ENCODE results near the gene KATNAL2.
A peak's percentile ranks its signal among the peaks of the same experiment; 100 is the strongest.

KATNAL2 gene

DNA sequence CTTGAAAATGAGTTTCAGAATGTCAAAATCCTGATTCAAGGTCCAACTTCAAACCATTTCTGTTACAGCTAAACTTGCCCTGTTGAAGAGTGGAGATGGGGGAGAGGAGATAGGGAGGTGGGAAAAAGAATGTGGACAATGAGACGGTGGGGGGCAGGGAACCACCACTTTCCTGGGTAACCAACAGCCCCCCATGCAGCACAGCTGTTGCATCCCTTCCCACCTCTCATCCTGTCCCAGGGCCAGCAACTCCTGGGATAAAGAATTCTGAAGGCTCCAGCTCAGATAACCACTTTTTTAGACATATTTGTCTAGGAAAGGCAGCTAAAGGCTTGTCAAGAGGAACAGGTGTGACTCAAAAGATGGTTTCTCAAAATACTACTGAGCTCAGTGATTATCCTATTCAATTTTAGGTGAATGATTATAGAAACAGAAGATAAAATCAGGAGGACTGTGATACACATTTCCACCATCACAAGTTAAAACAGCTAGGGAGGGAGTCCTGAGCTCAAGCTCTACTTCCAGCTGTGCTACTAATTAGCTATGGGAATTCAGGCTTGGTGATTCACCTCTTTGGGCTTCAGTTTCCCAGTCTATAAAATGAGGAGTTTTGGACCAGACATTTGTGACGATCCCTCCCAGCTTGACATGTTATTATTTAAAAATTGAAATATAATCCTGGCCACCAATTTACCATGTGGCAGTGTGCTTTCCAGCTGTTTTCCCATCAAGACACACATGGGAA lies 196.6 kb downstream of the KATNAL2 start:
- DNase-seq, result no peak

DNA sequence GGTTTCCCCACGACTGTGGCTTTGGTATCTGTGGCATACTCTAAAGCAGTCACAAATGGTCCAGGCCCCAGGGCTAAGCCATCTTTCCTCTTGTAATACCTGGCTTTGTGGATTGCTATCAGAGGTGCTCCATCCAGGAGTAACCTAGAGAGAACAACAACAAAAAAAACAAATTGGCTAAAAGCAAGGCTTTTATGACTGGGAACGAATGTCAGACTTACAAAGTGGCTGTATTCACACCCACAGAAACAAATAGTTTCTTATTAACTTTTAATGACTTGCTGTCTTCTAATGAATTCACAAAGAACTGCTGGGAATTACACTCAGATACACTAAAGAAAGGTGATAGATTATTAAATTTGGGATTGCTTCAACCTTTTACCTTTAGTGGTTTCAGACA lies 197.8 kb downstream of the KATNAL2 start:
- DNase-seq, result no peak

DNA sequence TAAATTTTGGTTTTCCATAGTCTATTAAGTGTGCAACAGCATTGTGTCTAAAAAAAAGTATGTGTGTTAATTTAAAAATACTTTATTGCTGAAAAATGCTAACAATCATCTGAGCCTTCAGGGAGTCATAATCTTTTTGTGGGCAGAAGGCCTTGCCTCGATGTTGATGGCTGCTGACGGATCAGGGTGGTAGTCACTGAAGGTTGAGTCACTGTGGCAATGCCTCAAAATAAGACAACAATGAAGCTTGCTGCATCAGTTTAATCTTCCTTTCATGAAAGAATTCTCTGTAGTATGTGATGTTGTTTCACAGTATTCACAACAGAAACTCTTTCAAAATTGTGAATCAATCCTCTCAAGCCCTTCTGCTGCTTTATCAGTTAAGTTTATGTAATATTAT lies 201.6 kb downstream of the KATNAL2 start:
- no peak for DNase-seq

DNA sequence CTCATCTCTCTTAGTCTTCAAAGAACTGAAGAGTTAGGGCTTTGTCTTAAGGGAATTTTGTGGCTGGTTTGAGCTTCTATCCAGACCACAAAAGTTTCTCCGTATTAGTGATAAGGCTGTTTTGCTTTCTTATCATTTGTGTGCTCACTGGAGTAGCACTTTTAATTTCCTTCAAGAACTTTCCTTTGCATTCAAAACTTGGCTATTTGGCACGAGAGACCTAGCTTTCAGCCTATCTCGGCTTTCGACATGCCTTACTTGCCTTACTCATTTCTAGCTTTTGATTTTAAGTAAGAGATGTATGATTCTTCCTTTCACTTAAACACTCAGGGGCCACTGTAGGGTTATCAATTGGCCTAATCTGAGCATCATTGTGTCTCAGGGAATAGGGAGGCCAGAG lies 203.0 kb downstream of the KATNAL2 start:
- no peak for DNase-seq

DNA sequence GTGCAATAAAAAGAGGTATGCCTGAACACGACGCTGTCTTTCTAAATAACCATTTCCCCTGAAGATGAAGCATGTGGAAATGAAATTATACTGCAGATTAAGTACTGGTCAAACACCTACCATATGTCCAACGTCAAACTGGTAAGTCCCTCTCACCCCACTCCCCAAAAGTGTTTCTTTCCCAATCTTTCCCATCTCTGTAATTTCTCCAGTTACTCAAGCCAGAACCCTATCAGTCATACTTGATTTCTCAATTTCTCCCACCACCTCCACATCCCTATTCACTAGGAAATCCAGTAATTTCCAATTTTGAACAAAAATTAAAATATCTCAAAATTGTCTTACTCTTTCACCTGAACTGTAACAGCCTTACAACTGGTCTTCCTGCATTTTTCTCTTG lies 203.7 kb downstream of the KATNAL2 start:
- DNase-seq, result no peak

DNA sequence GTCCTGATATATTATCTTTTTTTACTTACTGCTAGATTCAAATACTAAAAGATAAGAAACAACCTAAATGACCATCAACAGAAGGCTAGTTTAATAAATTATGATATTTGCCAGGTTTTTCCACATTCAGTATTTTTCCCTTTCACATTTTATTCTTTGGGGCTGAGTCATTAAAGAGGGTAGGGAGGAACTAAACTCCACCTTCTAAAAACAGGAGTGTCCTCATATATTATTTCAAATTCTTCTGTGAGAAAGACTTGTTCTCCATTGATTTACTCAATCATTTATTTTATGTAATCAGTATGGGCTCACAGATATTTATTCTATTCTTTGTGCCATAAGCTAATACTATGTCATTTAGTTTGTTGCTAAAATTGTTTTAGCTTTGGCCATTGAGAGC lies 223.9 kb downstream of the KATNAL2 start:
- no peak for DNase-seq

DNA sequence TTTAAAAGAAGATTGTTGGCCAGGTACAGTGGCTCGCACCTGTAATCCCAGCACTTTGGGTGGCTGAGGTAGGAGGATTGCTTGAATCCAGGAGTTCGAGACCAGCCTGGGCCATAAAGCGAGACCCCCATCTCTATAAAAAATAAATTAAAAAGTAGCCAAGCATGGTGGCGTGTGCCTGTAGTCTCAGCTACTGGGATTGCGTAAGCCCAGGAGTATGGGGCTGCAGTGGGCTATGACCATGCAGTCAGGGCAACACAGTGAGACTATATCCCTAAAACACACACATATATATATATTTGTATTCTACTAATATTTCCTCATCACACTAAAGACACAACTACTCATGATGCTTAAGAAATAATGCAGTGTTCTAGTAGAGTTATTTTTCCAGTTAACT lies 225.8 kb downstream of the KATNAL2 start:
- no peak for DNase-seq

DNA sequence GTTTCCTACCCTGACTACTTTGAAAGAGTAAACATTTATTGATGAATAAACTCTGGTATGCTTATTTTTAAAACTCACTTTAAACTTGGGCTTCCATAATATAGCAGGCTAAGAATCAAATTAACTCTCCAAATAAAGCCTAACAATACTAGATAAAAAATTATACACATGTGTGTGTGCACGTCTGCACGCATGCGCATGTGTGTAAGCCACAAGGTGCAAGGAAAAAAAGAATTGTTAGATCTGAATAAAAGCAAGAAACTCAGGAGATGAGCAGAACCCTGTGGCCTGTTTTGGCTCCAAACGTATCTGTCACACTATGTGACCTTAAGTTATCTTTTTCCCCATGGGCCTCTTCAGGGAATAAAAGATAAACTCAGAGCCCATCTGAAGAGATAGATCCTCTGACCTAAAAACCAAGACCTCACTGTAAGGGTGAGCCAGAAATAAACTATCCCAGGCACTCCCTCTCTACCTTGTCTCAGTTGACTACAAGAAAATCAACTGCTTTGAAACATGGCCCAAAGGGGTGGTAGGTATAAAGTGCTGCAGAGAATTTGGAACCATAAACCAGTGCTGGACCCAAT lies 226.6 kb downstream of the KATNAL2 start:
- no peak for DNase-seq

DNA sequence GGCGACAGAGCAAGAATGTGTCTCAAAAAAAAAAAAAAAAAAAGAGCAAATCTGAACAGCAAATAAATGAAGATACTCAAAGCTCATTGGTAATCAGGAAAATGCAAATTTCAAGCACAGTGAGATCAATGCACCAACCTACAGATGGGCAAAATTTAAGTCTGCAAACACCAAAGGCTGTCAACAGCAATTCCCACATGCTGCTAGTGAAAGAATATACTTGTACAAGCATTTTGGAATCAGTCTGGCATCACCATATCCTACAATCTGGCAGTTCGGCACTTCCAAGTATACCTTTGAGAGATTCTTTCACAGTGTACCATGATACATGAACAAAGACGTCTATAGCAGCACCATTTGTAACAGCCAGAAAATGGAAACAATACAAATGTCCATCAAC lies 228.8 kb downstream of the KATNAL2 start:
- DNase-seq, result no peak

DNA sequence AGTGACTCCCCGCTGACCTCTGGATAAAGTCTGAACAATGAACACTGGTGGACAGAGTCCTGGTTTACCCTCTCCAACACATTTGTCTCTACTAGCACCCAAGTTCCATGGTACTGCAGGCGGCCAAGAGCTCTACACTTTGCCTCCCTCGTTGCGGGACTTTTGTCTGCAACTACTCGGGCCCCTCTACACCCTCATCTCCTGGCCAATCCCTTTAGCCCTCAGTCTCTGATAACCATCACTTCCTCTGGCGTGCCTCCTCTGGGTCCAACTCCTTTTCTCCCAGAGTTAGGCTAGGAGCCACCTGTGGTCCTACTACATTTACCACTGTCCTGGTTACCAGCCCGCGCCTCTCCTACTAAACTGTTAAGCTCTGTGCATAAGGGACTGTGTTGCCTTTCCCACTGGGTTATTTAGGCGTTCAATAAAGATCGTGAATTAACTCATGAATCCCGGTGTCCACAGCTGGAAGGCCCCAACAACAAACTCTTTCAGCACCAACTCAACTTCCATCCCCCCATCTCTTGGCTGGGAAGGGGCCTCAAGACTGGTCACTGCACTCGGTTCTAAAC lies 232.1 kb downstream of the KATNAL2 start:
- DNase-seq, result no peak

DNA sequence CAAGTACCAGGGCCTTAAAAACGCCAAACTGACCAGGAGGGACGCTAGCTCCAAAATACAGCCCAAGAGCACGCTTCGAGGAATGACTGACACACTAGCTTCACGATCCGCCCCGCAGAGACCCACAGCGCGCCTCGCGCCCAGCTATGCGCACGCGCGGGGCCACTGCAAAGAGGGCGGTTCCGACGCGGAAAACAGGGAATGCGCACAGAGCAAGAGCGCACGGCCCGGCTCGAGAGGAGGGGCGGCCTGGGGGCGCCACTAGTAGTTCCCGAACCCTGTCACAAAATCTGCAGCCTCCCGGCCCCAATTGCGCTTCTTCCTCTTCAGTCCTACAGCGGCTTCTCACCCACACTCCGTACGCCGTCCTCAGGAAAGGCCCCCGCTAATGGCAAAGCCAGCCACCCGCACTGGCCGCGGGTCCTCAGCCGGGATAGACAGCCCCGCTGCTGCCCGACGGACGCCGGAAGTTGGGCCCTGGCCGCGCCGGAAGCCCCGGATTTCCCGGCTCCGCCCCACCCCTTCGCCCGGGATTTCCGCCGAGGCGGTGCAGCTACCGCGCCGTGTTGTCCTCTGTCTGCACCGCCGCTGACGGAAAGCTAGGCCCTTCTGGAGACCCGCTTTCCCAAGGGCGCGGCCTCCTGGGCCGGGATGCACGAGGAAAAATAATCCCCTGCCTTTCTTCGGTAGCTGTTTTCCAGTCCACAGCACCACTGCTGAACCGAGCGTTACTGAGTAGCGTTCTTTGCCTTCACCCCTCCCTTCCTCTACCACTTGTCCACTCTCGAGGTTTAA lies 232.8 kb downstream of the KATNAL2 start, which contains the start of gene HDHD2:
Gene HDHD2, minus strand, starts transcription at position 472 of the 795 bp plus-strand sequence. CDS start 14,061 bp downstream, outside the sequence.
- DNase-seq, result peak; percentile 65 to 73

DNA sequence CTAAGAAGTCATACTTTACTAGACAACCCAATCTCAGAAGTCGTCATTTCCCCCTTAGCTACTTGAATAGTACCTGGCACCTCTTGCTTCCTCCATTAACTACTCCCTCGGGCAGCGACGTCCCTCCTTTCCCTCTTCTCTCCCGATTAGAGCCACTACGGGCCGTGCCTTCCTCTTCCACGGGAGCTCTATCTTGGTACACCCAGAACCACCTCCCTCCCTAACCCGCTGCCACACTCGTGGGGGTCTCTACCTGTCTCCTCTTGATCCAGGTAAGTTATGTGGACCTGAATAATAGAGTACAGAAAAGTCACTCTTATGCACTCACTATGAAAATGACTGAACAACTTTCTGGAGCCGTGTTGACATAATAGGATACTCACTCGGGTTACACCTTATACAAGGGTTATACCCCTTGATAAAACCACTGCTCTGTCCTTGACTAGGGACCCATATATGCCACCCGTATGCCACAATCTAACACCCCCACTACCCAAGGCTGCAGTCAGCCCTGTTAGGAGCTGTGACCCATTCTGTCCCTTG lies 233.5 kb downstream of the KATNAL2 start:
- DNase-seq, result peak in 1 of 2 experiments; percentile 23

DNA sequence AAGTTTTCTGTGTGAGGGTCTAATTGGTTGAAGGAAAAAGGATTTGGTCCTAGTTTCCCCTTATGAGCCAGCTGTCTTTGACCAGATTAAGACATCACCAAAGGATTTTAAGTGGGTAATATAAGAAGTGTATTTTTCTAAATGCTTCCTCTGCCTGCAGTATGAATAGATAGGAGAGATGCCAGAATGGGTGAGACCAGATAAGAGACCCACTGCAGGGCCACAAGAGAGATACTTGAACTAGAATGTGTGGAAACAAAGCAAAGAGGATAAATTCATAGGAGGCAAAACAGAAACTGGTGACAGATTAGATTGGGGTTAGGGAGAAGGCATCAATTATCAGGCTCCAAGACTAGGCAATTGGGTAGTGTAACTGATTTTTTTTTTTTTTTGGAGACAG lies 234.0 kb downstream of the KATNAL2 start:
- DNase-seq, result peak; percentile 15 to 60

Measured in NCI-H524 (cell line).